NK-92 treated with Interleukin-12 subunit alpha and Interleukin-12 subunit beta, amount 100 ng/mL, for 24 hours (cell line): Measurements from ENCODE around the gene GCNT1.
"Not testable (repeated sequence)": the region's sequence is repeated elsewhere in the genome, so short reads cannot be mapped to it uniquely, and the experiment has no call there.

Experiments used
- DNase-seq: peaks from one replicate; lab custom pipeline; 2025; lab: John Stamatoyannopoulos, UW

GCNT1 gene

DNA sequence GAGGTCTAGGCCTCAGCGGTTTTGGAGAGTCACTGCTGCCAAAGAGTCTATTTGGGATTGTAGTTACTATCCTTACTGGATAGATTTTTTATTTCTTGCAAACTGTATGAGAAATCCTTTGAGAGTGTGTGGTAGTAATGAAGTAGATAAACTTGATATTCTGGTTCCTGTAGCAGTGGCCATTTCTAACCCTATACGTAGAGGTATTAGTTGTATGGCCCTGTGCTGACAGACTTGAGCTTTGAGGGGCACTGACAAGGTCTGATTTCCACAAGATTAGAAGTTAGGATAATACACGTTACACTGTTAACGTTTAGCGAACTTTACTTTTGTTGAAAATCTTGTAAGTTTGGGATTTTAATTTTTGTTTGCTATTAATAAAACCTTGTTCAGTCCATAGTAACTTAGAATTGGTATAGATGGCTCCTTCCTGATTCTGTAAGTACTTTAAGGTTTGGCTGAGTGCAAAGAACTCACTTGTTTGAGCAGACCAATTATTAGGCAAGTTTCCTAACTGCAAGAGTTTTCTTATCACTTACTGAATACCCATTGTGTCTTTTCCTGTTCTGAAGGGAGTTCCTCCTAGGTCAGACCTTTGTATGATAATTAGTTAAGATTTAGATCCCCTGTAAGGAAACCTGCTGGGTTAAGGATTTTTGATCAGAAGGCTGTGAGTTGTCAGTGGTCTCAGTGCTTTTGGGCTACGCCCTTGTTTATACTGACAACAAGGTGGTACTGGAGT, 31.4 kb downstream of the GCNT1 start:
- DNase-seq: no peak

GRCh38 chr9:76491056-76491455, 32.1 kb downstream of the GCNT1 start:
- not testable (repeated sequence) for DNase-seq

- DNase-seq: not testable (repeated sequence)
These were observed 34.5 kb downstream of the GCNT1 start for GRCh38 chr9:76493496-76493895.

GRCh38 chr9:76500061-76500460, 41.1 kb downstream of the GCNT1 start:
- no peak for DNase-seq

DNA sequence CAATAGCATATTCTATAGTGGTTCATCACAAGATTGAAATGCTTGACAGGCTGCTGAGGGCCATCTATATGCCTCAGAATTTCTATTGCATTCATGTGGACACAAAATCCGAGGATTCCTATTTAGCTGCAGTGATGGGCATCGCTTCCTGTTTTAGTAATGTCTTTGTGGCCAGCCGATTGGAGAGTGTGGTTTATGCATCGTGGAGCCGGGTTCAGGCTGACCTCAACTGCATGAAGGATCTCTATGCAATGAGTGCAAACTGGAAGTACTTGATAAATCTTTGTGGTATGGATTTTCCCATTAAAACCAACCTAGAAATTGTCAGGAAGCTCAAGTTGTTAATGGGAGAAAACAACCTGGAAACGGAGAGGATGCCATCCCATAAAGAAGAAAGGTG, 43.8 kb downstream of the GCNT1 start:
- no peak for DNase-seq

DNA sequence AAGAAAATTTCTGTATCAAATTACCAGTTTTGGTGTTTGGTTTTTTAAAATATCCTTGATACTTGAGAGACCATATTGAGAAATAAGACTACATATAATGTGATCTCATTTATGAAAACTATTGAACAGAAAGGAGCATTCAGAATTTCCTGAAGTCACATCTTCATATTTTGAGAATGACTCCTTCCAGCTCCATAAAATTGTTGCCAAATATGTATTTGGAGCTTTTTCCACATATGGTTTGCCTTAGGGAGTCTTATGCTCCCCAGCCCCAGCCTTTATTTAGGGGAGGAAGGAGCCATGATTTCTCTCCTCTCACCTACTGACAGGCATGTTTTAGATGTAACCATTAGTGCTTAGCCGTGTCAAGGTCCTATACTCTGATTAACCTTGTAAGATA, 51.1 kb downstream of the GCNT1 start:
- DNase-seq: no peak

DNA sequence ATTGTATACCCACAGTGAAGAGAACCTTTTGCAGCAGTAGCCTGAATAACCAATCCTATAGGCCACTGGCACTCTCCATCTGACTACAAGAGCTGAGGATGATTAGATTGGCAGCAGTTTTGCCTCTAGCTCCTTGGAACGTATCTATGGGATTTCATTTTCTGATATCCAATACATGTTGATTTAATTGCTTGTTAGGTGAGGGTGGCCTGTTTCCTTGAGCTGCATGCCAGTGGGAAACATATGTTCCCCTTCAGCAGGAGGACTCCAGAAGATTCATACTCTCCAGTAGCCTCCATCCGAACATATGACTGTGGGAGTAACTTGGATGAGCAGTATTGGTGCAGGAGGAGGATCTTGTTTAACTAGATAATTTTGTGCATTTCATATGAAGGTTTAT, 51.5 kb downstream of the GCNT1 start:
- no peak for DNase-seq

- DNase-seq: no peak
These were observed 53.8 kb downstream of the GCNT1 start for GRCh38 chr9:76512826-76513225.

DNA sequence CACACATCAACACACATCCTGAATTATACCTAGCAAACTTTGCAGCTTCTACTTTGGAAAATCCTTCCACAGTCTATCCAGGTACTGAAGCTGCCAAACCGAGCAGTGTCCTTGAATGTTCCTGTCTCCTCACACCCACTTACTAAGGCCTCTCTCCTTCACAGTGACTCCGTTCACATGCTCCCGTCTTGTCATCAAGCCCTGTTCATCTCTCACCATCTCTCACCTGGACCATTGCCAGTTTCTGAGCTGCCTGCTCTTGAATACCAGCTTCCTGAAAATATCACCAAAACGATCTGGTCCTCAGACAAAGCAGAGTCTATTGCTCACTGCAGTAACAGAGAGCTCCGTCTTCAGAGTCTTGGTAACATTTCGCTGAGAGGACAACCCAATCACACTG, 57.4 kb downstream of the GCNT1 start:
- no peak for DNase-seq

DNA sequence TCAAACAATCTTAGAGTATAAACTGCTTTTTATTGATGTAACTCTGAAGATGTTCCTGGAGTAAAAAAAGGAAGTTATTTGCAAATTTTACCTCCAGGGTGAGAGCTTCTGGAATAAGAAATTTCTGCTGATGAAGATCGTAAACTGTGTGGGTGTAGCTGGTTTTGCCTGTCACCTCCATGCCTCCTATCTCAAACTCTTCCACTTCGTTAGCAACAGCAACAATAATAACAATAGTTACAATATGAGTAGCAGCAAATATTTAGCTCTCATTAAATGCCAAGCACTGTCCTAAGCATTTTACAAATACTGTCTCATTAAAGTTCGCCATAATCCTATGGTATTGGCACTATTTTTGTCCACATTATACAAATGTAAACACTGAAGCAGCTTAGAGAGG, 57.9 kb downstream of the GCNT1 start:
- no peak for DNase-seq

DNA sequence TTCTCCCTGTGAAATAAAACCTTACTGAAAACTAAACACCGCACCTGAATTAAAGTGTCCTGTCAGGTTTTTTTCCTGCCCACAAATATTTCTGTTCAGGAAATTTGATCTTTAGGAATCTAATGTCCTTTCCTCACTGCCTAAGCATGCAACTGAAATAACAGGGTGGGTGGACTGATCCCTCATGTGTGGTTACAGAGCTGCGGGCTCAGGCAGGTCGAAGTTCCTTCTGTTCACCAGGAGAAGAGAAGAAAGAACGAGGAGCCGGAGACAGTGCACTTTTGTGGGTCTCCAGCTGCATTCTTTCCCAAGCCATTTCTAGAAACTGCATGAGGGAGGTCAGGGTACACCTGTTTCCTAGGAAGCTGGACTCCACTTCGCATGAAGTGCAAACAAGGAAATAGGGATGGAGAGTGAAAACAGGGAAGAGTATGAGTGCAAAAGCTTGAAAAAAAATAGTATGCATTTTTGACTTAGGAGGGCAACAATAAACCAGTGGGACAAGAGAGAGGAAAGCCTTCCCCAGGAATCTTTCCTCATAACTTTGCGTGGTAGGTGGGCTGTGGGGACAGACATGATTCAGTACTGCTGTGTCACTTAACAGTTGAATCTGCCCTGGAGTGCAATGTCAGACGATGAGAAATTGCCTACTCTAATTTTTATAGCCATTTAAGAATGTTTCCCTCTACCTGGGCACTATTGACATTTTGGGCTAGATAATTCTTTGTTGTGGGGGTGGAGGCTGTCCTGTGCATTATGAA, 60.3 kb downstream of the GCNT1 start:
- no peak for DNase-seq

GRCh38 chr9:76521244-76521681, 62.3 kb downstream of the GCNT1 start:
- no peak for DNase-seq

- DNase-seq: no peak
These were observed 62.9 kb downstream of the GCNT1 start for GRCh38 chr9:76521906-76522305.

- DNase-seq: not testable (repeated sequence)
These were observed 64.7 kb downstream of the GCNT1 start for GRCh38 chr9:76523617-76524200.

- no peak for DNase-seq
These were observed 66.2 kb downstream of the GCNT1 start for GRCh38 chr9:76525196-76525595.

- DNase-seq: no peak
These were observed 67.0 kb downstream of the GCNT1 start for GRCh38 chr9:76526026-76526425.

GRCh38 chr9:76528056-76528455, 69.1 kb downstream of the GCNT1 start:
- DNase-seq: no peak

- no peak for DNase-seq
These were observed 69.7 kb downstream of the GCNT1 start for GRCh38 chr9:76528642-76529190.

- no peak for DNase-seq
These were observed 70.7 kb downstream of the GCNT1 start for GRCh38 chr9:76529653-76530052.

DNA sequence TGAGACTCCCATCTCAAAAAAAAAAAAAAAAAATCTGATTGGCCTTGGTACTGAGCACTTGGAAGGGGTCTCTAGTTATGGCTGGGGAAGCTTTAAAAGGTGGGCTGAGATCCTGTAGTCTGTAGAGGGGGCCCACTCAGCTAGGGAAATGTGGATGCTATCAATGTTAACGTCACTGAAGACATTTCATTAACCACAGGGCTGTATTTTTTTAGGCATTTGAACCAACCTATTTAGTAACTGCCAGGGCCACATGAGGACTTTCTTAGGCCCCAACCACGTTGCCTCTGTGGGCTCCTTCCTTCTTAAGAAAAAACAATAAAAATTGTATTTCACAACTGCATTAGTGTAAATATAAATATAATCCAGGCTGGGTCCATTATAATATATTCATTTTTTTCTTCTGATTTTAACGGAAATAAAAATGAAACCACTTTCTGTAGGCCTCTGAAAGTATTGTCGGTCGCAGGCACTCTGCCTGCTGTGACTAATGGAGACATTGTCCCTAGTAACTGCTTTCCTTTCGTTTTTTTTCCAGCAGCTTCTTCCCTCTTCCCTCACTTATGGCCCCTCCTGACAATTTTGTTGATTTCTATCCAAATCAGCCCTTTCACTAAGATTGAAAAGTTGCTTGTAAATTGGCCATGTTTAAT, 71.6 kb downstream of the GCNT1 start:
- DNase-seq: no peak

DNA sequence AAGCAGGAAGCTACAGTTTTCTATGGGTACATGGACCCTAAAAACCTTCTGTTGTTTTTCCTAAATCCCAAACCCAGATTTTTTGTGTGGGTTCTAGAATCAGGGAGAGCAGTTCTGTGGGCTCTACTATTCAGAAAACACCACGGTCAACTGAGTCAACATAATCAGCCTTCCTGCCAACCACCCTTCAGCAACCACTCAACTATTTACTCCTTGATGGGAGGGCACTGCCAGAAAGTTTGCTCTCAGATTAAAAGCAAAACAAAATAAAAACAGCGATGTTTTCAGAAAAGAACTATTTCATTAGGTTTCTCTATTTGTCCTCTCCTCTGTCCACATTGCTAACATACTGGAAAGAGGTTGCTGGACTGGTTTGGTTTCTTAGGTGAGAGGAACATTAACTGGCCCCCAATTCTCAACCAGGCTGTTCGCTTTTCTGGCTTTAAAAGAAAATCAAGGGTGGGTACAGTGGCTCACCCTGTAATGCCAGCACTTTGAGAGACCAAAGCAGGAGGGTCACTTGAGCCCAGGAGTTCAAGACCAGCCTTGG, 72.3 kb downstream of the GCNT1 start:
- DNase-seq: no peak

- not testable (repeated sequence) for DNase-seq
These were observed 73.9 kb downstream of the GCNT1 start for GRCh38 chr9:76532877-76533276.
